Smooth muscle cell of the brain vasculature (primary cell): ENCODE measurements around the gene CCDC57.

ENCODE experiments used
- DNase-seq: peaks from one replicate; pipeline ENCODE4 v3.0.0-alpha.2; 2012; ENCODE audit warnings: low read depth, low spot score

Gene CCDC57

DNA sequence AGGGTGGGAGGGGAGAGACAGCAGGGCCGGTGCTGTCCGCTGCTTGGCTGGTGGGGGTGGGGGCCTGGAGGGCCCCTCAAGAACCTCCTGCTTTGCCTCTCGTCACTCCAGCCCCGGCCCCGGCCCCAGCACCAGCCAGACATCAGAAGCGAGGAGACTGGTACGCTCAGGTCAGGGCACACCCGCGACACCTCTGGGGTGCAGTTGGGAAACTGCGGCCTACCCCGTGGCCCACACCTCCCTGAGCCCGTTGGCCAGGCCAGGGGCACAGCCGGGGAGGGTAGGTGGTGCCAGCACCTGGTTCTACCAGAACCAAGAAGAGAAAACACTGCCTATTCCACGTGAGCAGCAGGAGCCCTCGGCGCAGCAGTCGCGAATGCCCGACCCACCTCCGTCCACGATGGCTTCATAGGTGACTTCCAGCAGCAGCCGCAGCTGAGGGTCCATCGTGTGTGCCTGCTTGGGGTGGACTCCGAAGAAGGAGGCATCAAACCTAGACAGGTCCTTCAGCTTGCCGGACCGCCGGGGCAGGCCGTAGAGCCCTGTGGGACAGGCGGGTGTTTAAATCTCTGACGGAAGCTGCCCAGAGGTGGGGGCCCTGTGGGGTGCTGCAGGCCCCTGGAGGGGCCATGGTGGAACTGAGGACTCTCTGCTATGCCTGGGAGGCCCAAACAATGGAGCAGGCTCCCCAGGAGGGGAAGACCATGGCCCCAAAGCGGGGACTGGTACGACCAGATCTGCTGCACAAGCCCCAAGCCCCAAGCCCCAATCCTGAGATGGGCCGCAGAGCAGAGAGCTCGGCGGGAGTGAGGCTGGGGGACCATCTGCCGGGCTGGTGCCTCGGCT, 117.5 kb downstream of the CCDC57 start:
- no peak for DNase-seq

DNA sequence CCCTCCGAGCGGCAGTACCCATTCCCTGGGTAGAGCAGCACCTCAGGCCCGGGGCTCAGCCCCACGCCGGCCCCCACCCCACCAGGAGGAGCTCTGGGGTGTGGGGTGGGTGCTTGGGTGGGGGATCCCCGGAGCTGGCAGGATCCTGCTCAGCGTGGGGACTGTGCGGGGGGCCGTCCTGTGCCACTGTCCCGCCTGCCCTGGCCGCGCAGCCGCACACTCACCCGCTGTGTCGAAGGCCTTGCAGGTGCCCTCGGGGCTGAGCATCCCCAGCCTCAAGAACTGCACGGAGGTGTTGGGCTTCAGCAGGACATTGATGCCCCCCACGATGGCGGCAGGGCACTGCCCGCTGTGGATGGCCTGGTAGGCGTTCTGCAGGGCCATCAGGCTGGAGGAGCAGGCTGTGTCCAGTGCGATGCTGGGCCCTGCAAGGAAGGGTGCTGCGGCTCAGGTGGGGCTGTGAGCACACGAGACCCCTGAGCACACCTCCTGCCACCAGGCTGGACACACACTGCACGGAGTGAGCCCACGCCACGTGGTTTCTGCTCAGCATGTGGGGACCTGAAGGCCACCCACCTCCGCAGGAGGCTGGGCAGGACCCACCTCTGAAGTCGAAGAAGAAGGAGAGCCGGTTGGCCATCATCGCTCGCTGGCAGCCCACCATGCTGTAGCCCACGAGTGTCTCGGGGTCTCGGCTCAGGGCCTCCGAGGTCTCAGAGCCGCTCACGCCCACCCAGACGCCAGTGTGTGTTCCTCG, 119.5 kb downstream of the CCDC57 start:
- no peak for DNase-seq

DNA sequence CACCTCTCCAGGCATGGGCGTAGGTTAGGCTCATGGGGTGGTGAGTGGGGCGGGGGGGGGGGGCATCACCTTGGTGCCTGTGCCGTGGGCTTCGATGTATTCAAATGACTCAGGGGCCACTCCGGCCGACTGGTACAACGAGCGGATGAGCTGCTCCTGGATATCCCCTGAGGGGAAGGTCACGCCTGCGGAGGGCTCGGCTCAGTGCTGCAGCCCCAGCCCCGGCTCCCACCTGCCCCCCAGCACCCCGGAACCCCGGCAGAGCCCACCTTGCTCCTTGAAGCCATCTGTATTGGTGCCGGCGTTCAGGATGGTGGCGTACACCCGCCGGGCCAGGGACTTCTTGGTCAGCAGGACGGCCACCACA, 120.0 kb downstream of the CCDC57 start:
- no peak for DNase-seq

DNA sequence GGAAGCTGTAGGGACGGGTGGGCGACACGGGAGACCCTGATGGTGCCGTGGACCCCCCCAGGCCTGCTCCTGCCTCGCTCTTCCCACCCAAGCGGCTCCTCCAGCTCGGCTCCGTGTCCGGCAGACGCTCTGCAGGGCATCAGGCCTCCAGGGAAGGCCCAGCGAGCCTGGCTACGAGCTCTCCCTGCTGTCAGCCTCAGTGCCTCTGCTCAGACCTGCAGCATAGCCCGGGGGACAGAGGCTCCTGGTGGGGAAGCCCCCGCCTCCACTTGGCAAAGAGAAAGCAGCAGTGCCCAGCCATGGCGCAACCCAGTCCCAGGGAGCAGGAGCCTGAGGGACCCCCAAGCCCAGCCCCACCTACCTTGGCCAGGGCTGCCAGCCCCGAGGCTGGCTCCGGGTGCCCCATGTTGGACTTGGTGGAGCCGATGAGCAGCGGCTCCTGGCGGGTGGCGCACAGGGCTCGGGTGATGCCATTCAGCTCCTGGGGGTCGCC, 120.5 kb downstream of the CCDC57 start:
- no peak for DNase-seq

DNA sequence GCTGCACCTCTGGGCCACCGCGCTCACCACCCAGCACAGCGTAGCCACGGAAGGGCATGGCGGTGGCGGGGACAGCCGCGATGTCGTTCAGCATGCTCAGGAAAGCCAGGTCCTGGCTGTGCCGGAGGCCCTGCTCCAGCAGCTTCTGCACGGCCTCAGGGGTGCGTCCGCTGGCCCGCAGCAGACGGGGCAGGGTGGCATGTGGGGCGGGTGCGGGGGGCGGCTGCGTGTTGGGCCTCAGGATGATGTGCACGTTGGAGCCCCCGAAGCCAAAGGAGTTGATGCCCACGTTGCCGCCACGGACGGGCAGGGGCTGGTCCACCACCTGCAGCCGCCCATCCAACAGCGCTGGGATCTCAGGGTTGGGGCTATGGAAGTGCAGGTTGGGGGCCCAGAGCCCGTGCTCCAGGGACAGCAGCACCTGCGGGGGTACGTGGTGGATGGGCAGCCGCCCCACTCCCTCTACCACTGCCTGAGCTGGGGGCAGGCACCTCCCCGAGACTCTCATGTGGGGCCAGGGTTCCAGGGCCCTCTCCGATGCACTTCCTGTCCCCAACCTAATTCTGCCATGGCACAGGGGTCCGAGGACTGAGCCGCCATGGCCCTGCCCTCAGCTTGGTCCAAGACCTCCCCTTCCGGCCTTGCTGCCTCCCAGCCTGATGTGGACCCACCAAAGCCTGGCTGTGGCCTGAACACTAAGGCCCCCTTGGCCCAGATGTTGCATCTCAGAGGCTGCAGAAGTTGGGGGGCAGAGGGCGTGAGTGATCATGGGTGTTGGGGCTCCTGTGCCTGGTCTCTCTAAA, 121.2 kb downstream of the CCDC57 start:
- no peak for DNase-seq

DNA sequence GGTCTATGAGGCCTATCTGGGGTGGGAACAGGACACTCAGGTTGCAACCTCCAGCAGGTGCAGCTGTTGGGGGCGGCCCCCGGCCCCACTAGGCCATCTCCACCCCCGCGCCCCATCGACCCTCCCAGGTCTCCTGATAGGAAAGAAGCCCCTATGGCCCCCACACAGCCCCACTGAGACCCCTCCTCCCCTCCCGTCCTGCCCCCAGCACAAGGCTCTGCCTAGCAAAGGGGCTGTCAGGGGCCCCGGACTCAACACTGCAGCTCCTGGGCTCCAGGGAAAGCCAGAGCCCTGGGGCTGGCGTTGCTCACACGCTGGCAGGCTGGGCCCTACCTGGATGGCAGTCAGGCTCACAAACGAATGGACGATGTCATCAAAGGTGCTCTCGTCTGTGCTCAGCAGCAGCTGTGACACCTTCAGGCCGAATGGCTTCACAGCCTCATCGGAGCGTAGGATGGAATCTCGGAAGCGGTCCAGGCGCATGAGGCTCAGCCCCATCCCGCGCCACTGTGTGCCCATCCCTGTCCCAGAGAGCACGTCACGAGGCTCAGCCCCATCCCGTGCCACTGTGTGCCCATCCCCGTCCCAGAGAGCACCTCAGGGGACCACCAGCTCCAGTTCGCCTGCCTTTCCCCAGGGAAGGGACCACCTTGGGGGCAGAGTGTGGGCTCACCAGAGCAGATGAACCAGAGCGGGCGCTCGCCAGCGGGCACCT, 121.9 kb downstream of the CCDC57 start:
- no peak for DNase-seq

DNA sequence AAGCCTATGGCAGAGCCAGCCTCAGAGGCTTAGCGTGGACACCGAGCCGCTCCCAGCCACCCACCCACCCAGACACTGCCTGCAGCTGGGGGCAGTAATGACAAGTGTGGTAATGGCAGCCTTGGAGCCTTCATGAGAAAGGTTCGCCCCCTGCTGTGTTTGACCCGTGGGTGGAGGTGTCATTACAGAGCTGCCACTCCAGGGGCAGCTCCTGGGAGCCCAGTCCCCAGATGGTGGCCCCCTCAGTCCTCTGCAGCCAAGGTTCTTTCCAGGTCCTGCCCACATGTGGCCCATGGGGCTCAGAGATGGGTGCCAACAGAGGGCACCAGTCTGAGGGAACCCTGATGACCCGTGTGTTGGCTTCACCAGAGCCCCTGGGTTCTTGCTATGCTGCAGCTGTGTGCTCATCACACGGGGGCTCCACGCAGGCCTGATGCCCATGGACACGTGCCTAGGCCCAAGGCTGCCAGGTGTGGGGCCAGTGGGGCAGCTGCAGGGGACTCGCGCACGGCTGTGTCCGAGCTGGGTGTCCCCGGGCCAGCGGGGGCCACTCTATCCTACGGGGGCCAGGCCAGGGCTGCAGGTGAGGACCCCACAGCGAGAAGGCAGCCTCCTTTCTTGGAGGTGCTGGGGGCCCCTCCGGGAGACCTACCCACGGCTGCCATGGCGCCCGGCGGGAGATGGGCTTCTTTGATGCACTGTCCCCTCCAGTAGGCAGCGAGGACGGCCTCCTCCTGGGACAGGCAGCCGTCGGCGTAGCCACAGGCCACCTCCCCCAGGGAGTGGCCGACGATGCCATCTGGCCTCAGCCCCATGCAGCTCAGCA, 122.7 kb downstream of the CCDC57 start:
- DNase-seq, result no peak

DNA sequence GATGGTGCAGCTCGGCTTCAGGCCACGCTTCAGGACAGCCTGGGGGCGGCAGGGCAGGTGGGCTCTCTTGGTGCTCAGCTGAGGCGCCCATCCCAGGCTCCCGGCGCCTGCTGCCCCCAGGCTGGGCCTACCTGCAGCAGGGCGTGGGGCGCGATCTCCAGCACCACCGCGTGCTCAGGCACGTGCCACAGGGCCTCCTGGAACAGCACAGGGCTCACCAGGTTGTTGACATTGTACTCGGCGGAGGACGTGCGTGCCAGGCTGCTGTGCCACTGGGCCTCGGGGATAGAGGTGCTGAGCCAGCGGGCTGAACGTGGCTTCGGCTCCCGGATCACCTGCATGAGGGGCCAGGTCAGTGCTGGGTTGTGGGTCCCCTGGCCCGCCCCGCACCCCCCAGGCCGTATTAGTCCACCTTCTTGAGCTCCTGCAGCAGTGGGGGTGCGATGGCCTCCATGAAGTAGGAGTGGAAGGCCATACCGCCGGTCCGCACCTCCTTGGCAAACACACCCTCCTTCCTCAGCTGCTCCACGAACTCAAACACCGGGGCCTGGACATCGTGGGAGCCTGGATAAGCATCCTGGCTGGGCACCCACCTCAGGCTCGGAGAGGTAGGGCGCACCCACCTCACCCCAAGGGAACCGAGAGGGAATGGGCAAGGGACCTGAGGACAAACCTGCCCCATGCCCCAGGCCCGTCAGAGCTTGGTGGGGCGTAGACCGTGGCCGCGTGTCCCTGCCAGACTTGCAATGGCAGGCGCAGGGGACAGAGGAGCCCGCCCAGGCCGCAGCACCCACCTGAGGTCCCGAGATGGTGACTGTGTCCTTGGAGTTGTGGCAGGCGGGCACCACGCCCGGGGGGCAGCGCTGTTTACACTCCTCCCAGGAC, 123.6 kb downstream of the CCDC57 start:
- no peak for DNase-seq

DNA sequence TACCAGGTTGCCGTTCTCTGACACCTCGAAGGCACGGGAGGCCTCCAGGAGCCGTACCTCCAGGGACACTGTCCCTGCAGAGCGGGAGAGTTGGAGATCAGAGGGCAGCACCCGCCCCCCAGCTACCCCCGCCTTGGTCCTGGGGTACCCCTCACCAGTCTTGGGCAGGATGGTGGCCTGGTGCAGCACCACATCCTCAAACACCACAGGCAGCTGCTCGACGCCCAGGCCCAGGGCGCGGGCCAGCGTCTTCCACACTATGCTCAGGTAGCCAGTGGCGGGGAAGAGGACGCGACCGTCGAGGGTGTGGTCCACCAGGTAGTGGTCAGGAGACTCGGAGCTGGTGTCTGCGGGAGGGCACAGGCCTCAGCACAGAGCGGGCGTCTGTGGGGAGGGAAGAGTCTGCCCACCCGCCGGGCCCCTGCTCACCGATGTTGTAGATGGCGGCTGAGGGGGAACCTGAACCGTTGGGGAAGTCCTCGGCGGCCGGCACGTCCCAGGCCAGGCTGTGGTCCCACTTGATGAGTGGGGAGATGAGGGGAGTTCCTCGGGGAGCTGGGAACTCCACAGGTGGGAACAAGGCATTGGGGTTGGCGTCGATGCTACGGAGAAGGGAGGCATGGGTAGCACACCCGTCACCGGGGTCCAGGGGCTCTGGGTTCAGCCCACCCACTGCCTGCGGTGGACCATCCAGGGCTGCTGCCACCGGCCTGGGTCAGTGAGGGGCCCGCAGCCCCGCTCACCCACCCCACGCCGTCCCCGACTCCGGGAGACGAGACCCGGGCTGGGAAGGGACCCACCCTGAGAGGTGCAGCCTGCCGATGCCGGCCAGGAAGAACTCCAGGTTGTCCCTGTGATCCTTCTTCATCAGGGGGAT, 124.4 kb downstream of the CCDC57 start:
- no peak for DNase-seq

DNA sequence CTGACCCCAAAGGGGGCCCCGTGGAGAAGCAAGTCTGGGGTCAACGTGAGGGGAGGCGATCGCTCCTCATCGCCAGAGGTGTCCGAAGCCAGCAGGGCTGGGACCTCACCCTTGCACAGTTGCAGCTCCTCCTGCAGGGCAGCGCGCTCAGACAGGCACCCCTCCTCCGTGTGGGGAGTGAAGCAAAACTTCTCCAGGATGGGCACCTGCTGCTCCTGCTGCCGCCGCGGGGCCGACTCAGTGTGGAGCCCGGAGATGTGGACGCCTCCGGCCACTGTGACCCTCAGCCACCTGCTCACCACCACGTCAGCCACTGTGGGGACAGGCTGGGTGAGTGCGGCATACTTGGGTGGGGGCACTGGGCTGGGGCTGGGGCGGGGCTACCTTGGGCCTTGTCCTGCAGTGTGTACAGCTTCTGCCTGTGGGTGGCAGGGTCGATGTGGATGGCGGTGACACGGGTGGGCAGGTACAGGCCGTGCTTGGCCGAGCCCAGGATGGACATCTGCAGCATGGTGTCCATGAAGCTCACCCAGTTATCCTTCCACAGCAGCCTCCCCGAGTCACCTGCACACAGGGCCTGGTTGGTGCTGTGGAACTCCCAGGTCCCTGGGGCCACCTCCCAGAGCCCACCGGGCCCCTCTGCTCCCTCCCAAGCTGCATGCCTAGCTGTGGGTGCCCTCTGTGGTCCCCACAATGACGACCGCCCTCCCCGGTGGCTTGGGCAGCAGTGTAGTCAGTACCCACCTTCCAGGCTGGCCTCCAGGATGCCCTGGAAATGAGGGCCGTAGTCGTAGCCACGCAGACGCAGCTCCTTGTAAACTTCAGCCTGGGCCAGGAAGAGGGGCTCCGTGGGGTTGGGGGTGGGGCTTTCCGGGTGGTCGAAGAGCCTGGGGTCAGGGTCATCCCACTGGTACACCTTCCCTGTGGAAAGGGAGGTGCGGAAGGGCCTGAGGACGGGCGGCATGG, 125.4 kb downstream of the CCDC57 start:
- DNase-seq, result no peak

DNA sequence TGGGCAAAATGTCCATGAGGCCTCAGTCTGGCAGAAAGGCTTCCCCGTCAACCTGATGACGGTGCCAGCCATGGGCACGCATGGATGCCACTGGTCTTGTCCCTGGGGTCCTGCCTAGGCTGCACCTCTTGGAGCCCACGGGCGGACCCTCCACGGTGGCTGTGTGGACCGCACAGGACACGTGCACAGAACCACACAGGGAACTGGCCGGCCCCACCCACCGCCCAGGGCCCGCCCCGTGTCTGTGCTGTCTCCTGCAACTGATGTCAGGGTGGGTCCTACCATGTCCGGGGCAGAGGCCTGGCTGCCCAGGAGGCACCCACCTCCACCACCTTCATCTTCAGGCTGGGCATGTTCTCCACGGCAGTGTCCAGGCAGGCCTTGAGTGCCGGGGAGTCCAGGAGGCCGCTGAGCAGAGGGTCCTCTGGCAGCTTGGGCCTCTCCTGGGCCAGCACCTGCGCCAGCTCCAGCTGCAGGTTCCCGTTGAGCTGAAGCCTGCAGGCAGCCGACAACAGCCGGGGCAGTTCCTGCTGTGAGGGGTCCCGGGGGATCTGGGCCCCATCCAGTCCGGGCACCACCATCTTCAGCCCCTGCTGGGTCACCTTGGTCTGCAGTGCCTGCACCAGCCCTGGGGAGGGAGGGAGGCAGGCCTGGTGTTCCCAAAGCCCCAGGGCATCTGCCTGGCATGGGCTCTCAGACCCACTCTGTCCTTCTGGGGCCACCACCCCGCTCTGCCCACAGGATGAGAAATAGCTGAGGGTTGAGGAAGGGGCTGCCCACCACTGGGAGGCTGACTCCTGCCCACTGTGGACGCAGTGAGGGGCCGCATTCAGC, 126.5 kb downstream of the CCDC57 start:
- no peak for DNase-seq

DNA sequence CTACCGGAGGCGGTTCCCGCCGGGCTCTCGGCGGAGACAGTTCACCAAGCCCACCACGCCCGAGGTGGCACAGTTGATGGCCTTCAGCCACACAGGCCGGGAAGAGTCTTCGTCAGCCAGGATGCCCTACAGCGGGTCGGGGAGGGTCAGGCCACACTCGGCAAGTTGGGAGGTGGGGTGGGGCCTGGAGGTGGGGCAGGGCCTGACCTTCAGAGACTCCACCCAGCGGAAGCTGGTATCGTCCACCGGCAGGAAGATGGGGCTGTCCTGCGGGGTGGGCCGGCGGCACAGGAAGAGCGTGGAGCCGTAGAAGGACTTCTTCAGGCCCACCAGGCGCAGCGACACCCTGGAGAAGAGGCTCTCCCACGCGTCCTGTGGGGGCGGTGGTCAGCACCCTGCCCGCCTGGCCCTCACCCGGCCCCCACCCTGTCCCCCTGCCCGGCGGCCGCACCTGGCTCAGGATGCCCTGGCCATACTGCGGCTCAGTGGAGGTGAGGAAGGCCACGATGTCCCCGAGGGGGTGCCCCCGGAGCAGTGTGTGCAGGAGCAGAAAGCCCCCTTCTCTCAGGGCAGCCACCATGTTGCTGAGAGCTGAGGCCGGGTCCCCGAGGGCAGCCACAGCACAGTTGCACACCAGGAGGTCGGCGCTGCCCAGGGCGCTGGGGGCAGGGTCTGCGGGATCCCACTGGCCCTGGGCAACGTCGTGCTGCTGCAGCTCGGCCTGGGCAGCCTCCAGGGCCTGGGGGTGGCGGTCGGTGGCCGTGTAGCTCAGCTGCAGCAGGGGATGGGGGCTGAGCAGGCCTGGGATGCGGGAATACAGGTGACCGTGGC, 127.4 kb downstream of the CCDC57 start:
- DNase-seq, result no peak

DNA sequence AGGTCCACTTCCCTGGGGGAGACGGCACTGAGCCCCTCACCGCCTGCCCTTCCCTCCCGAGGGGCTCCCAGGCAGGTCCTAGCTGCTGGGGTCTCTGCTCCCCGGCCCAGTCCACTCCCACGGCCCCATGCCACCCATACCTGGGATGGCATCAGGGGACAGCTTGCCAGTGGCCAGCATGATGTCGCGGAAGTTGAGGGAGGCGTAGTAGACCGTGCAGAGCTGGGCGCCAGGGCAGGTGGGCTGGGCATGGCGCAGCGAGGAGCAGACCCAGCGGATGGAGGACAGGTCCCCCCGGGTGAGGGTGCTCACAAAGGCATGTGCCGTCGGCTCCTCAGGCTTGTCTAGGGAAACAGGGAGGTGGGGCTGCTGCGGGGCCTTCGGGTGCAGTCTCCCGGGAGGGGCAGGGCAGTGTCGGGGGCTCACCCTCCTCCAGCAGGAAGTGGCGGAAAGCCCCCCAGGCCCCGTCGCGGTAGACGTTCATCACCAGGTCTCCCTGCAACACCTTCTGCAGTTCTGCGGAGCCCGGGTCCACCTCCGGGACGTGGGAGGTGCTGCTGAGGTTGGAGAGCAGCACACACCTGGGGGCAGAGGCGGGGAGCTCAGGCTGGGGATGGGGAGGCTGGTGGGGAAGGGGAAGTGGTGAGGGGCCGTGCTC, 128.1 kb downstream of the CCDC57 start:
- no peak for DNase-seq

DNA sequence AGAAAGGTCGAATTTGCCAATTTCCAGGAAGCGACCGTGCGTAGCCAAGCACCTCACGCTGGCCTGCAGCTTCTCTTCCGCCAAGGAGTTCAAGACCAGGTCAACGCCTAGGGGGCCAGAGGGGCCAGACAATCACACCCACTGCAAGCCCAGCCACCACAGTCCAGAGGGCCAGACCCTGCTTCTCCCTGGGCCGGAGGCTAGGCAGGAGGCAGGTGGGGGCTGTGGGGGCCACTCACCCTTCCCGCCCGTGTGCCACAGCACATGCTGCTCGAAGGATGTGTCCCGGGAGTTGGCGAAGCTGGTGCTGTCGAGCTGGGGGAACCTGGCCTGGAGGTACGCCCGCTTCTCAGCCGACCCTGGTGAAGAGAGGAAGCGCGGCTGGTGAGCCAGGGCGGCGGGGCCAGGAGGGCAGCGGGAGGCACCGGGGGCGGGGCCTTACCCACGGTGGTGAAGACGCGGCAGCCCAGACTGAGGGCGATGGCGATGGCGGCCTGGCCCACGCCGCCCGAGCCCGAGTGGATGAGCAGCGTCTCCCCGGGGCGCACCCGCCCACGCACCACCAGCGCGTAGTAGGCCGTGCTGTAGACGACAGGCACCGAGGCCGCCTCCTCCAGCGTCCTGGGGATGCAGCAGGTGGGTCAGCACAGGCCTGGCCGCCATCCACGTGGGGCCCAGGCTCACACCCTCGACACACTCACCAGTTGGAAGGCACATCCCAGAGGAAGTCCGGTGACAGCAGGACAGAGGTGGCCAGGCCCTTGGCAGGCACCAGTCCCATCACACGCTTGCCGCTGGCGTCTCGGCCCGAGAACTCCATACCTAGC, 128.9 kb downstream of the CCDC57 start:
- no peak for DNase-seq
